Embryonic facial prominence (tissue), 1 donor: ENCODE results near the gene TBC1D3K.
"Not testable (repeated sequence)": the region's sequence is repeated elsewhere in the genome, so short reads cannot be mapped to it uniquely, and the experiment has no call there.

ENCODE experiments used
- DNase-seq: peaks from one replicate; pipeline ENCODE4 v3.0.0-alpha.2; 2016; ENCODE audit errors: extremely low spot score

TBC1D3K gene

GRCh38 chr17:37924115-37924514 is at the start of gene TBC1D3K:
Gene TBC1D3K (plus strand): TSS chr17:37924415. CDS start chr17:37926000, 1,585 bp downstream.
- not testable (repeated sequence) for DNase-seq

DNA sequence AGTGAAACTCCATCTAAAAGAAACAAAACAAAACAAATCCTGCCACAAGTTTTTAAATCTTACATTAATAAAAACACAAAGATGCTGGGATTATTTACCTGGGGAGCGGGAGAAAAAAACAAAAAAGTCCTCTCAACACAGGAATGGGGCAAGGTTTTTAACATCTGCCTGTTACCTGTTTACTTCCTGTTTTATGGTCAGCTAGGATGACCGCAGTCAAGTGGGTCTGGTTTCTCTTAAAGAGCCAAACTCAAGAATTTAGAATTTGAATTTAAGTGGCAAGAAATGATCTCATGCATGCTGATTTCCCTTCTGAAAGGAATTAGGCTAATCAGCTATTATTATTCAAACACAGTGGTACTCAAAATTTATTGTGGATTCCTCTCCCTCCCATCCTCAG is 39.7 kb upstream of the TBC1D3K start:
- no peak for DNase-seq

- no peak for DNase-seq
Measured at GRCh38 chr17:37885136-37885535, 39.1 kb upstream of the TBC1D3K start.

DNA sequence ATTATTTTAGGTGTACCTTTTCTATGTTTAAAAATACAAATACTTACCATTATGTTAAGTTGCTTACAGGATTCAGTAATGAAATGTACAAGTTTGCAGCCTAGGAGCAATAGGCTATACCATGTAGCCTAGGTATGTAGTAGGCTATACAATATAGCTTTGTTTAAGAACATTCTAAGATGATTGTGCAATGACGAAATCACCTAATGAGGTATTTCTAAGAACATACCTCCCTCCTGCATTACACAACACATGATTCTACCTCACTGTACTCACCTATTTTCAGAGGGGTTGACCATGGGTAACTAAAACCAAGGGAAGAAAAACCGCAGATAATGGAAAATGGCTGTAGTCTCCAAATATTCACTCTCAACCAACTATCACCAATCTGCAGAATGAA is 35.3 kb upstream of the TBC1D3K start:
- no peak for DNase-seq

- not testable (repeated sequence) for DNase-seq
Measured at GRCh38 chr17:37896961-37897360, 27.3 kb upstream of the TBC1D3K start.
